PC-9 (cell line): ENCODE data around the gene PLPPR1. TPM values are rescaled to one million over a fixed set of nuclear protein-coding genes. Genes with fewer than 3 reads are reported as not detected.
"Not testable (repeated sequence)": the region's sequence is repeated elsewhere in the genome, so short reads cannot be mapped to it uniquely, and the experiment has no call there.

Experiments
- BruUV-seq: library from RNA; stranded (reverse); fragments of 400-500 nt; replicated peaks from 2 replicates; lab custom pipeline; 2021; lab: Mats Ljungman, UMichigan
- CTCF ChIA-PET: fragments of 300-600 bp; sonication (Branson Sonifier 250); formaldehyde crosslinking; loops from one replicate; lab custom pipeline; 2022; ENCODE audit warnings: antibody characterized with exemption; lab: Charles Lee
- POLR2A ChIA-PET: fragments of 300-600 bp; sonication (Branson Sonifier 250); formaldehyde crosslinking; loops from one replicate; lab custom pipeline; 2022; ENCODE audit warnings: antibody characterized with exemption; ENCODE audit not compliant: unreplicated experiment; lab: Charles Lee
- DNase-seq, 2 experiments: peaks; one replicate each; pipeline versions ENCODE4 v3.0.0 to v3.0.0-alpha.2; 2015 to 2022; ENCODE audit warnings: mixed read lengths in 1 of 2
- H2AFZ ChIP-seq: fragments of 200-600 bp; sonication (generic); 2 replicates; pipeline ENCODE4 v1.8.1; 2017; ENCODE audit warnings: antibody characterized with exemption
- H3F3A ChIP-seq: fragments of 200-600 bp; sonication (generic); 2 replicates; pipeline ENCODE4 v1.8.1; 2017; ENCODE audit warnings: antibody characterized with exemption, mild to moderate bottlenecking, low read depth; ENCODE audit not compliant: insufficient read depth
- H3K27ac ChIP-seq: fragments of 200-600 bp; sonication (generic); 2 replicates; pipeline ENCODE4 v1.6.1; 2016; ENCODE audit warnings: mixed run types
- H3K27me3 ChIP-seq: fragments of 200-600 bp; sonication (generic); 2 replicates; pipeline ENCODE4 v1.6.1; 2016; ENCODE audit warnings: low read depth, mixed run types; ENCODE audit not compliant: insufficient read depth
- H3K36me3 ChIP-seq: fragments of 200-600 bp; sonication (generic); 2 replicates; pipeline ENCODE4 v1.6.1; 2016; ENCODE audit warnings: low read depth, mixed run types
- H3K4me1 ChIP-seq: fragments of 200-600 bp; sonication (generic); replicated peaks from 2 replicates; pipeline ENCODE4 v1.6.1; 2016; ENCODE audit warnings: mixed run types; ENCODE audit not compliant: insufficient read depth
- H3K4me2 ChIP-seq: fragments of 200-600 bp; sonication (generic); 2 replicates; pipeline ENCODE4 v1.6.1; 2017; ENCODE audit warnings: mixed run types
- H3K4me3 ChIP-seq: fragments of 200-600 bp; sonication (generic); 2 replicates; pipeline ENCODE4 v1.6.1; 2016; ENCODE audit warnings: mixed run types
- H3K79me2 ChIP-seq: fragments of 200-600 bp; sonication (generic); 2 replicates; pipeline ENCODE4 v1.6.1; 2017; ENCODE audit warnings: low read depth, mixed run types
- H3K9me2 ChIP-seq: fragments of 200-600 bp; sonication (generic); 2 replicates; pipeline ENCODE4 v1.8.1; 2017; ENCODE audit warnings: mild to moderate bottlenecking; ENCODE audit not compliant: insufficient read depth
- H3K9me3 ChIP-seq: fragments of 200-600 bp; sonication (generic); 2 replicates; pipeline ENCODE4 v1.8.1; 2016; ENCODE audit warnings: low read depth; ENCODE audit not compliant: insufficient read depth
- H4K20me1 ChIP-seq: fragments of 200-600 bp; sonication (generic); 2 replicates; pipeline ENCODE4 v1.8.1; 2017; ENCODE audit not compliant: insufficient read depth
- EZH2 ChIP-seq: fragments of 200-600 bp; sonication (generic); IDR thresholded peaks from 2 replicates; pipeline ENCODE4 v1.8.0; 2017; ENCODE audit warnings: antibody characterized with exemption, low read depth
- intact Hi-C: fragments of 100-400 bp; cut with micrococcal nuclease; formaldehyde crosslinking; loops from one replicate; pipeline ENCODE4 v1.10.0; 2022; ENCODE audit not compliant: unreplicated experiment
- total RNA-seq: library from RNA; stranded (reverse); gene quantifications from 2 replicates; pipeline ENCODE4 v1.2.3, GENCODE V29; 2021
- TF ChIP-seq, protein P1 (sequence below): fragments of 200-600 bp; sonication (generic); conservative IDR thresholded peaks from 2 replicates; pipeline ENCODE4 v1.6.1; 2017; ENCODE audit warnings: mixed run types, antibody characterized with exemption, mild to moderate bottlenecking, moderate library complexity

The PLPPR1 gene
- total RNA-seq, 1 experiment from 2014 or later: not detected

DNA sequence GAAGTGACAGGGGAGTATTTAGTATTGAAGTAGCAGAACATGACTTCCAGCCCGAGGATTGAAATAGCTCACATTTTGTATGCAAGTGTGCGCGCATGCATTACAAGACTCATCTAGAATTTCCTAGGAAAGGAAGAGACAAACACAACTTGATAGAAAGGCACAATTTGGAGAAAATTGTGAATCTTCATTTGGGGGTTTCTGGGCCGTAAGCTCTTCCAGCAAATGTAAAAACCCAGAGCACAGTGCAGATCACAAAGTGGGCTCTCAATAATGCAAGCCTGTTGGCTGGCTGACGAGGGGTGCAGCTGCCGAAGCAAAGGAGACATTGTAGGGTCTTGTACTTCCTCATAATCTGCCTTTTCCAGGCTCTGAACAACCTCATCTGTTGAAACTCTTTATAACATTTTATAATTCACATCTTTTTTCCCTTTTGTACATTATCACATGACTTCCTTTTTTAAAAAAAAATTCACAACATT is 247.3 kb downstream of the PLPPR1 start:
- no TSS peak for BruUV-seq
- POLR2A ChIA-PET: interaction anchor here (0.7 kb wide), 1 partner anchor 563 kb away, joined by 5 read pairs; no protein-coding TSS in a partner anchor
- H3K36me3 ChIP-seq: no peaks in the 10 kb centered on the region
- CTCF ChIA-PET: no interaction called here
- H3K4me1 ChIP-seq: no peaks in the 10 kb centered on the region
- H3F3A ChIP-seq: no peaks in the 10 kb centered on the region
- intact Hi-C loops: no loop called here
- H3K79me2 ChIP-seq: no peaks in the 10 kb centered on the region
- no peak overlapping the region for H3K4me2 ChIP-seq
- no peak overlapping the region for H3K4me3 ChIP-seq
- H2AFZ ChIP-seq: no peak overlapping the region
- H3K9me3 ChIP-seq: no peaks in the 10 kb centered on the region
- no peak overlapping the region for H3K27ac ChIP-seq
- TF ChIP-seq, protein P1, sequence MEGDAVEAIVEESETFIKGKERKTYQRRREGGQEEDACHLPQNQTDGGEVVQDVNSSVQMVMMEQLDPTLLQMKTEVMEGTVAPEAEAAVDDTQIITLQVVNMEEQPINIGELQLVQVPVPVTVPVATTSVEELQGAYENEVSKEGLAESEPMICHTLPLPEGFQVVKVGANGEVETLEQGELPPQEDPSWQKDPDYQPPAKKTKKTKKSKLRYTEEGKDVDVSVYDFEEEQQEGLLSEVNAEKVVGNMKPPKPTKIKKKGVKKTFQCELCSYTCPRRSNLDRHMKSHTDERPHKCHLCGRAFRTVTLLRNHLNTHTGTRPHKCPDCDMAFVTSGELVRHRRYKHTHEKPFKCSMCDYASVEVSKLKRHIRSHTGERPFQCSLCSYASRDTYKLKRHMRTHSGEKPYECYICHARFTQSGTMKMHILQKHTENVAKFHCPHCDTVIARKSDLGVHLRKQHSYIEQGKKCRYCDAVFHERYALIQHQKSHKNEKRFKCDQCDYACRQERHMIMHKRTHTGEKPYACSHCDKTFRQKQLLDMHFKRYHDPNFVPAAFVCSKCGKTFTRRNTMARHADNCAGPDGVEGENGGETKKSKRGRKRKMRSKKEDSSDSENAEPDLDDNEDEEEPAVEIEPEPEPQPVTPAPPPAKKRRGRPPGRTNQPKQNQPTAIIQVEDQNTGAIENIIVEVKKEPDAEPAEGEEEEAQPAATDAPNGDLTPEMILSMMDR: no peak
- no peak for TF ChIP-seq EZH2
- DNase-seq: no peak
- H4K20me1 ChIP-seq: no peaks in the 10 kb centered on the region
- 0 out of 2 replicates have a peak, but pooled peaks cover 3% of the 10 kb centered on the region for H3K27me3 ChIP-seq
- no peaks in the 10 kb centered on the region; the same call in 1 of the 2 replicates for H3K9me2 ChIP-seq

GRCh38 chr9:101291043-101291442 is 262.5 kb downstream of the PLPPR1 start:
- BruUV-seq, H2AFZ ChIP-seq, CTCF ChIA-PET, H3K9me2 ChIP-seq, H3K79me2 ChIP-seq, H3K27me3 ChIP-seq, H3F3A ChIP-seq, POLR2A ChIA-PET, intact Hi-C loops, H4K20me1 ChIP-seq, H3K4me1 ChIP-seq, DNase-seq, H3K9me3 ChIP-seq, H3K27ac ChIP-seq, H3K36me3 ChIP-seq: not testable (repeated sequence)
- peak overlapping the region; percentile 46; the same call in 1 of the 2 replicates for H3K4me3 ChIP-seq
- peak overlapping the region; percentile 56 for H3K4me2 ChIP-seq

DNA sequence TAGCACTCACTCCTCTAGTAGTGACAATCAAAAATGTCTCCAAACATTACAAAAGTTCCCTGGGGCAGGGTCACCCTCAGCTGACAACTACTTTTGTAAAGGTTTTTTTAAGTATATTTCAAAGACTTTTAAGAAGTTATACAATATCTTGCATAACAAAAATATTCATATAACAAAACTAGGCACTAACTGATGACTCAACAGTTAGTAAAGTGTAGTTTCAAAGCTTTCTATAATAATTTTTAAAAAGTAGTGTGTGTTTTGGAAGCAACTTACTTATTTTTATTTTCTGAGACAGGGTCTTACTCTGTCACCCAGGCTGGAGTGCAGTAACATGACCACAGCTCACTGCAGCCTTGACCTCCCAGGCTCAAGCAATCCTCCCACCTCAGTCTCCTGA is 271.4 kb downstream of the PLPPR1 start:
- Histone ChIP-seq H3K79me2 (no peaks in the 10 kb centered on the region), H3K4me1 (no peaks in the 10 kb centered on the region), H3K27ac (no peak overlapping the region), H3K27me3 (peaks cover 20% of the 10 kb centered on the region), H3K36me3 (no peaks in the 10 kb centered on the region), H3K4me3 (no peak overlapping the region), H3K4me2 (no peak overlapping the region), H3K9me2 (no peaks in the 10 kb centered on the region), H2AFZ (no peak overlapping the region), H3F3A (no peaks in the 10 kb centered on the region), H4K20me1 (no peaks in the 10 kb centered on the region), H3K9me3 (no peaks in the 10 kb centered on the region)
- CTCF ChIA-PET: no interaction called here
- intact Hi-C loops: no loop called here
- POLR2A ChIA-PET: no interaction called here
- BruUV-seq: no TSS peak
- DNase-seq: no peak
- TF ChIP-seq, protein P1: no peak
- TF ChIP-seq EZH2: no peak

DNA sequence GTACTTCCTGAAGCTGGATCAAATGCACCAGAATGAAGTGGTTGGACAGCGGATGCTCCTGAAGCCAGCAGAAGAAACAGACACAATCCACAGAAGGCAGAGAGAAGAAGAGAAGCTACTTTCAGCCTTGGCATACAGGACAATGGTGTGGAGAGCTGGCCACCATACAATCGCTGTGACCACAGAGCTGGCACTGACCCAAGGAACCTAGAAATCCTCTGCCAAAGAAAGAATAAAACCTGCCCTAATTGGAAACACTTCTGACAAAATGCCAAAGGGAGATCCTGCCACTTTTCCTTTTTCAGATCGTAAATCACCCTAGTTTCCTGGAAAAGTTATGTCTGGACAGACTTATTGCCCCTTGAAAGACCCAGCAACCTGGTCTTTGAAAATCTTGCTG is 278.5 kb downstream of the PLPPR1 start:
- H3K36me3 ChIP-seq: no peaks in the 10 kb centered on the region
- H3K9me2 ChIP-seq: no peaks in the 10 kb centered on the region
- TF ChIP-seq EZH2: no peak
- TF ChIP-seq, protein P1: no peak
- no peak for DNase-seq
- H3K79me2 ChIP-seq: no peaks in the 10 kb centered on the region
- no peaks in the 10 kb centered on the region for H3F3A ChIP-seq
- H3K9me3 ChIP-seq: no peaks in the 10 kb centered on the region
- no TSS peak for BruUV-seq
- peaks cover 62% of the 10 kb centered on the region for H3K27me3 ChIP-seq
- H3K4me2 ChIP-seq: no peak overlapping the region
- POLR2A ChIA-PET: no interaction called here
- no peaks in the 10 kb centered on the region for H3K4me1 ChIP-seq
- no peak overlapping the region for H3K4me3 ChIP-seq
- CTCF ChIA-PET: no interaction called here
- H3K27ac ChIP-seq: no peak overlapping the region
- intact Hi-C loops: no loop called here
- no peak overlapping the region for H2AFZ ChIP-seq
- no peaks in the 10 kb centered on the region for H4K20me1 ChIP-seq
